HG03135 (cell line): ENCODE data around the gene PRKAR1B.
"Not testable (repeated sequence)": the region's sequence is repeated elsewhere in the genome, so short reads cannot be mapped to it uniquely, and the experiment has no call there.

Source experiments
- ATAC-seq: cut with Tn5 transposase; IDR thresholded peaks from one replicate; pipeline ENCODE4 v1.9.1; 2021; ENCODE audit warnings: mild to moderate bottlenecking, moderate library complexity; ENCODE audit not compliant: unreplicated experiment

PRKAR1B gene

GRCh38 chr7:672891-673290, 54.2 kb downstream of the PRKAR1B start:
- ATAC-seq = no peak

GRCh38 chr7:671415-672042, 55.6 kb downstream of the PRKAR1B start:
- no peak for ATAC-seq

- no peak for ATAC-seq
Observed at GRCh38 chr7:670501-671390, 56.3 kb downstream of the PRKAR1B start.

- ATAC-seq = no peak
Observed at GRCh38 chr7:668958-669357, 58.1 kb downstream of the PRKAR1B start.

- no peak for ATAC-seq
Observed at GRCh38 chr7:668139-668931, 58.7 kb downstream of the PRKAR1B start.

GRCh38 chr7:666454-667292, 60.4 kb downstream of the PRKAR1B start:
- no peak for ATAC-seq

GRCh38 chr7:665736-666453, 61.2 kb downstream of the PRKAR1B start:
- ATAC-seq = no peak

- ATAC-seq = no peak
Observed at GRCh38 chr7:664997-665735, 61.9 kb downstream of the PRKAR1B start.

- ATAC-seq = no peak
Observed at GRCh38 chr7:664402-664775, 62.7 kb downstream of the PRKAR1B start.

GRCh38 chr7:662576-662975, 64.5 kb downstream of the PRKAR1B start:
- no peak for ATAC-seq

- no peak for ATAC-seq
Observed at GRCh38 chr7:659996-660395, 67.1 kb downstream of the PRKAR1B start.

GRCh38 chr7:659306-659847, 67.7 kb downstream of the PRKAR1B start:
- ATAC-seq = no peak

- ATAC-seq = no peak
Observed at GRCh38 chr7:657565-658119, 69.4 kb downstream of the PRKAR1B start.

- ATAC-seq = not testable (repeated sequence)
Observed at GRCh38 chr7:657010-657409, 70.1 kb downstream of the PRKAR1B start.

GRCh38 chr7:655758-656157, 71.3 kb downstream of the PRKAR1B start:
- ATAC-seq = no peak

GRCh38 chr7:653829-654764, 73.0 kb downstream of the PRKAR1B start:
- ATAC-seq = no peak

- no peak for ATAC-seq
Observed at GRCh38 chr7:652881-653280, 74.2 kb downstream of the PRKAR1B start.

- ATAC-seq = not testable (repeated sequence)
Observed at GRCh38 chr7:652167-652566, 74.9 kb downstream of the PRKAR1B start.
